K562 (cell line): Measurements from ENCODE around the gene HOXC4. TPM values are rescaled to one million over a fixed set of nuclear protein-coding genes. Genes with fewer than 3 reads are reported as not detected.

Experiments used
- ATAC-seq: fragments of 200-7000 bp; cut with Tn5 transposase; 3 replicates; pipeline ENCODE4 v1.9.1; 2020; ENCODE audit warnings: moderate library complexity
- BruUV-seq: library from RNA; stranded (reverse); fragments of 400-500 nt; replicated peaks from 2 replicates; lab custom pipeline; 2021; lab: Mats Ljungman, UMichigan
- CTCF ChIA-PET: fragments of 300-600 bp; formaldehyde crosslinking; extraction: SDS; loops from one replicate; lab custom pipeline; 2021; ENCODE audit warnings: low intra/inter-chr PET ratio; lab: Yijun Ruan, JAX
- POLR2A ChIA-PET: fragments of 300-600, 350-650 bp; sonication (Branson Sonifier 250); formaldehyde crosslinking; extraction: SDS; loops from one replicate; lab custom pipeline; 2021; ENCODE audit warnings: antibody characterized with exemption, inconsistent platforms; lab: Yijun Ruan, JAX
- DNase-seq, 4 experiments: peaks; one replicate each; pipeline versions ENCODE4 v3.0.0 to v3.0.0-alpha.2; 2011 to 2018; ENCODE audit warnings: low spot score in 3 of 4, mixed read lengths in 3 of 4; ENCODE audit errors: extremely low read depth in 1 of 4
- FAIRE-seq: peaks from 2 replicates; lab custom pipeline; 2011; peaks lifted over from hg19 to GRCh38; lab: Jason Lieb, UNC
- H2AFZ ChIP-seq: 2 replicates; pipeline ENCODE4 v1.6.0; 2011; ENCODE audit warnings: low read depth, low read length, control low read depth, inconsistent platforms
- H3K27ac ChIP-seq: fragments of 200-600 bp; 3 replicates; pipeline ENCODE4 v1.8.0; 2011; ENCODE audit warnings: low read depth, mild to moderate bottlenecking, control low read depth, inconsistent platforms, low read length, moderate library complexity, mixed read lengths; ENCODE audit errors: extremely low read depth
- H3K27me3 ChIP-seq, 2 experiments: fragments of 300-600 bp in 1 of 2; 2 replicates in 1 of 2; 3 replicates in 1 of 2; pipeline versions ENCODE4 v1.6.0 to v1.8.0; 2011; ENCODE audit warnings: inconsistent platforms in 2 of 2, low read length in 2 of 2, mild to moderate bottlenecking in 1 of 2, mixed read lengths in 1 of 2, moderate library complexity in 1 of 2; ENCODE audit not compliant: control insufficient read depth in 2 of 2, insufficient read depth in 2 of 2
- H3K36me3 ChIP-seq: fragments of 300-600 bp; 3 replicates; pipeline ENCODE4 v1.8.0; 2011; ENCODE audit warnings: mild to moderate bottlenecking, low read length, inconsistent platforms; ENCODE audit not compliant: control insufficient read depth, insufficient read depth
- H3K4me1 ChIP-seq, 2 experiments: fragments of 200-600 bp in 1 of 2; replicated peaks in 1 of 2; 2 replicates in 1 of 2; 3 replicates in 1 of 2; pipeline versions ENCODE4 v1.5.1 to v1.8.0; 2011; ENCODE audit warnings: inconsistent platforms in 2 of 2, low read length in 2 of 2, mild to moderate bottlenecking in 1 of 2, mixed read lengths in 1 of 2, moderate library complexity in 1 of 2; ENCODE audit not compliant: control insufficient read depth in 2 of 2, insufficient read depth in 2 of 2
- H3K4me2 ChIP-seq: 2 replicates; pipeline ENCODE4 v1.6.1; 2011; ENCODE audit warnings: low read length, control low read depth, inconsistent platforms, mixed read lengths; ENCODE audit not compliant: insufficient read depth
- H3K4me3 ChIP-seq: fragments of 200-600 bp; sonication (generic), shearing (Covaris generic); 2 replicates; pipeline ENCODE4 v1.5.1; 2016; ENCODE audit warnings: control low read depth, inconsistent platforms
- H3K79me2 ChIP-seq: fragments of 200-600 bp; 3 replicates; pipeline ENCODE4 v1.8.0; 2011; ENCODE audit warnings: low read length, inconsistent platforms; ENCODE audit not compliant: control insufficient read depth, insufficient read depth
- H3K9ac ChIP-seq, 2 experiments: 2 replicates each; pipeline versions ENCODE4 v1.6.0 to v1.6.1; 2011; ENCODE audit warnings: low read depth in 2 of 2, low read length in 2 of 2, control low read depth in 1 of 2, inconsistent platforms in 1 of 2, mild to moderate bottlenecking in 1 of 2, mixed read lengths in 1 of 2; ENCODE audit not compliant: insufficient read depth in 1 of 2
- H3K9me1 ChIP-seq: one replicate; pipeline ENCODE4 v1.6.0; 2011; ENCODE audit warnings: inconsistent platforms, mild to moderate bottlenecking, low read length, moderate library complexity; ENCODE audit not compliant: control insufficient read depth, insufficient read depth
- H3K9me3 ChIP-seq: replicated peaks from 2 replicates; pipeline ENCODE4 v1.5.1; 2011; ENCODE audit warnings: low read depth, low read length, inconsistent platforms; ENCODE audit not compliant: control insufficient read depth, insufficient read depth
- H4K20me1 ChIP-seq: replicated peaks from 2 replicates; pipeline ENCODE4 v1.6.1; 2011; ENCODE audit warnings: low read length, inconsistent platforms, mixed read lengths; ENCODE audit not compliant: control insufficient read depth, insufficient read depth
- CBX2 ChIP-seq: fragments of 200-600 bp; sonication (generic); IDR thresholded peaks from one replicate; pipeline ENCODE4 v1.6.1; 2012; ENCODE audit warnings: mild to moderate bottlenecking, low read length, inconsistent platforms; ENCODE audit not compliant: insufficient read depth, poor library complexity, severe bottlenecking
- EGR1 ChIP-seq: fragments of 450-650 bp; conservative IDR thresholded peaks from 2 replicates; pipeline ENCODE4 v1.6.1; 2017; ENCODE audit warnings: mild to moderate bottlenecking
- RBM14 ChIP-seq: fragments of 200-400 bp; formaldehyde crosslinking; IDR thresholded peaks from 2 replicates; pipeline ENCODE4 v1.6.1; 2018; ENCODE audit warnings: low read depth, mild to moderate bottlenecking, low read length, moderate library complexity, borderline replicate concordance; ENCODE audit not compliant: insufficient read depth
- WGBS: fragments of 100-300 bp; shearing (Covaris generic); methylation state at CpG from one replicate; pipeline ENCODE4 v1.1.6; 2016; ENCODE audit warnings: low coverage, mixed read lengths; ENCODE audit not compliant: insufficient coverage; ENCODE audit errors: missing lambda C conversion rate; 5-methylcytosine and 5-hydroxymethylcytosine counted together
- in situ Hi-C: fragments of 300-500 bp; cut with MboI; formaldehyde crosslinking; loops from 4 replicates; pipeline ENCODE4 v1.15.0; 2018; ENCODE audit warnings: inconsistent platforms, mixed read lengths
- intact Hi-C: fragments of 100-400 bp; cut with micrococcal nuclease; formaldehyde crosslinking; loops from 2 replicates; pipeline ENCODE4 v1.14.2; 2022
- polyA plus RNA-seq, 8 experiments: library from polyadenylated mRNA; depleted of rRNA in 4 of 8; stranded (reverse) in 5 of 8; unstranded in 3 of 8; fragments of >200 nt; fragmentation: Nextera tagmentation in 2 of 8; fragmentation: Illumina TruSeq in 1 of 8; extraction: Ambion mirVana in 2 of 8; extraction: Trizol in 1 of 8; gene quantifications; 2 replicates each; pipeline versions ENCODE4 v1.2.1 to v1.2.3, GENCODE V29; 2011 to 2014; ENCODE audit warnings: inconsistent platforms in 1 of 8, missing spikeins in 1 of 8
- total RNA-seq, 7 experiments: library from RNA; depleted of rRNA in 6 of 7; stranded (reverse); fragments of >200 nt in 6 of 7; fragmentation: Illumina TruSeq in 2 of 7; extraction: Trizol in 2 of 7; gene quantifications; 2 replicates each; pipeline versions ENCODE4 v1.2.1 to v1.2.3, GENCODE V29; 2011 to 2021; ENCODE audit warnings: low replicate concordance in 1 of 7
- TF ChIP-seq, protein P1 (sequence below): sonication (generic); formaldehyde crosslinking; IDR thresholded peaks from 2 replicates; pipeline ENCODE4 v1.8.0; 2023; ENCODE audit warnings: mild to moderate bottlenecking, missing genetic modification reagents

HOXC4 gene
- total and polyA plus RNA-seq, 9 of the 15 experiments (the other 6 are each of a cell fraction or from before 2014, with no cell fraction given) = 0.06 to 1.5 (median 0.44) TPM; not detected in 1

DNA sequence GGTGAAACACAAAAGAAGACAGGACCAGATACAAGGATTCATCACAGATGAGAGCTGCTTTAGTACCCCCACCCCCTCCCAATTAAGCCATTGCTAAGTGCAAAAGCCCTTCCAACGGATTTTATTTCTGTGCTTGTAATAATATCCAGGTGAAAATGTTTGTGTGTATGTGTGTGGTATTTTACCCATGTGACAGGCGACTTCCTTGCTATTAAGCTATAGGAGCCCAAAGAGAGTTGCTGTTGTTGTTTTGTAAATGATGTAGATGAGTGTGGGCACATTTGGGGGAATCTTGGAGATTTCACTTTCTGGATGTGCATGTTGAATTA, 3.2 kb upstream of the HOXC4 start:
- H4K20me1 ChIP-seq = 0 out of 2 replicates have a peak, but pooled peaks cover 2% of the 10 kb centered on the region
- H3K4me2 ChIP-seq = no peak overlapping the region
- H3K36me3 ChIP-seq = no peaks in the 10 kb centered on the region
- DNase-seq (no peak), FAIRE-seq (no peak), ATAC-seq (no peak)
- TF ChIP-seq, protein P1, sequence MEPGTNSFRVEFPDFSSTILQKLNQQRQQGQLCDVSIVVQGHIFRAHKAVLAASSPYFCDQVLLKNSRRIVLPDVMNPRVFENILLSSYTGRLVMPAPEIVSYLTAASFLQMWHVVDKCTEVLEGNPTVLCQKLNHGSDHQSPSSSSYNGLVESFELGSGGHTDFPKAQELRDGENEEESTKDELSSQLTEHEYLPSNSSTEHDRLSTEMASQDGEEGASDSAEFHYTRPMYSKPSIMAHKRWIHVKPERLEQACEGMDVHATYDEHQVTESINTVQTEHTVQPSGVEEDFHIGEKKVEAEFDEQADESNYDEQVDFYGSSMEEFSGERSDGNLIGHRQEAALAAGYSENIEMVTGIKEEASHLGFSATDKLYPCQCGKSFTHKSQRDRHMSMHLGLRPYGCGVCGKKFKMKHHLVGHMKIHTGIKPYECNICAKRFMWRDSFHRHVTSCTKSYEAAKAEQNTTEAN = no peak
- H3K4me3 ChIP-seq = no peak overlapping the region
- ChIA-PET CTCF (no interaction called here), POLR2A (interaction anchor here (1.5 kb wide), 1 partner anchor 9 kb away, joined by 7 read pairs; no protein-coding TSS in a partner anchor)
- H3K9me3 ChIP-seq = no peaks in the 10 kb centered on the region
- no peak overlapping the region for H3K27ac ChIP-seq
- WGBS = 0% methylated on average over 2 of the region's 2 CpGs
- peaks cover 67 to 69% of the 10 kb centered on the region in 2 experiments for H3K27me3 ChIP-seq
- intact Hi-C loops (no loop called here), in situ Hi-C loops (no loop called here)
- BruUV-seq = no TSS peak
- no peak overlapping the region for H3K9ac ChIP-seq
- peaks cover 0 to 17% of the 10 kb centered on the region in 2 experiments; a peak in 2 of 5 replicates for H3K4me1 ChIP-seq
- no peak overlapping the region for H2AFZ ChIP-seq
- H3K9me1 ChIP-seq = no peaks in the 10 kb centered on the region
- H3K79me2 ChIP-seq = no peaks in the 10 kb centered on the region

DNA sequence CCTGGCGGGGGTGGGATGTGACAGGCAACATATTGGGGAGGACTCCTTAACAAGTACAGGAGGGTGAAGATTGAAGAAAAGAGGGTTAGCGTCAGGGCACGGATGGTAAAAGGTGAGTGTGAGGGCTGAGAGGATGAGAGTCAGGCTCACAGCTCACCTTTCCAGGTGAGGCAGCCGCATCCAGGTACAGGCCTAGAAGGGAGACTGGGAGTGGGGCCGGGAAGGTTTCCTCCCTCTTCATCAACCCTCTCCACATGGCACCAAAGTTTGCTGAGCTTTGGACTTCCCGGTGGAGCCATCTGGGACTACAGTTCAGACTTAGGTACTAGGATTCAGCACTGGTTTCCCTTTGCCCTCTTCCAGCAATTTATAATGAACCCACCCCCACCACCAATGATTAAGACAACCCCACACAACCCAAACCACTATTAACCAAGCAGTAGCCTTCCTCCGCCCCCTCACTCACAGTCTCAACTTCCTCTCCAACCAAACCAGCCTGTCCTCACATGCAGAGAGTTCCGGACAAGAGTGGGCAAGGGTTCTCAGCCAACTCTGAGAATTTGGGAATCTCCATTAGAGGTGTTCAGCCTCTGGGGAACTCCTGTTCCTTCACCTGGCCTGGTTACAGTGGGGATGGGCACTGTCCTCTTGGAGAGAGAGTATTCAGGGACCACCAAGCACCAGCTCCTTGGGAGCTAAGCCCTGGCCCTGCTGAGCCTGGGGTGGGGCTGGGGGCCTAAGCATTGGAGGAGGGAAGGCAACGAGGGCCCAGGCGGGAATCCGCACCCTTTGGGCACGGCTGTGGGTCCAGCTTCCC, 2.4 kb upstream of the HOXC4 start:
- ATAC-seq = no peak
- peaks cover 0 to 17% of the 10 kb centered on the region in 2 experiments; a peak in 2 of 5 replicates for H3K4me1 ChIP-seq
- DNase-seq = no peak
- BruUV-seq = no TSS peak
- no peaks in the 10 kb centered on the region for H3K9me3 ChIP-seq
- peaks cover 61 to 66% of the 10 kb centered on the region in 2 experiments for H3K27me3 ChIP-seq
- H3K79me2 ChIP-seq = no peaks in the 10 kb centered on the region
- H4K20me1 ChIP-seq = 0 out of 2 replicates have a peak, but pooled peaks cover 2% of the 10 kb centered on the region
- H3K4me3 ChIP-seq = no peak overlapping the region
- in situ Hi-C loops (no loop called here), intact Hi-C loops (no loop called here)
- peak; percentile 62 for FAIRE-seq
- 7% methylated on average over 12 of the region's 12 CpGs for WGBS
- ChIA-PET POLR2A (interaction anchor here (0.6 to 1.5 kb wide), 4 partner anchors 10 to 87 kb away, joined by 3 to 7 read pairs (median 3); no protein-coding TSS in a partner anchor), CTCF (no interaction called here)
- no peak overlapping the region for H3K9ac ChIP-seq
- no peak overlapping the region for H2AFZ ChIP-seq
- H3K36me3 ChIP-seq = no peaks in the 10 kb centered on the region
- H3K27ac ChIP-seq = no peak overlapping the region
- no peak overlapping the region for H3K4me2 ChIP-seq
- no peaks in the 10 kb centered on the region for H3K9me1 ChIP-seq
- TF ChIP-seq RBM14 = no peak
- TF ChIP-seq EGR1 = peak; percentile 48
- TF ChIP-seq CBX2 = peak; percentile 60
